Upper lobe of left lung (tissue), 4 donors: Measurements from ENCODE around the gene TNS1.

Experiments used
- CTCF ChIP-seq, 6 experiments: fragments of 450-650 bp in 4 of 6; fragments of 200-600 bp in 2 of 6; sonication (generic) in 2 of 6; IDR thresholded peaks; one replicate each; pipeline ENCODE4 v1.5.1; 2016 to 2019; ENCODE audit warnings: antibody characterized with exemption in 6 of 6
- POLR2AphosphoS5 ChIP-seq, 2 donors: sonication (generic); formaldehyde crosslinking; IDR thresholded peaks; one replicate each; pipeline ENCODE4 v1.5.1; 2017; ENCODE audit warnings: antibody characterized with exemption in 2 of 2

GRCh38 chr2:217878915-217879590 is 123.7 kb downstream of the TNS1 start:
- no peak for TF ChIP-seq POLR2AphosphoS5 (IDR thresholded peaks at IDR 0.05)
- no peak for TF ChIP-seq CTCF (IDR thresholded peaks at IDR 0.05)
